Adrenal gland (tissue), 12 donors: ENCODE measurements around the gene L3MBTL3. TPM values are rescaled to one million over a fixed set of nuclear protein-coding genes. Genes with fewer than 3 reads are reported as not detected.

ENCODE experiments used
- DNase-seq, 7 donors: peaks; one replicate each; pipeline ENCODE4 v3.0.0-alpha.2; 2019 to 2020
- H3K27ac ChIP-seq, 5 donors: fragments of 200-600 bp; sonication (generic) in 4 of 5; 1 replicate in 3 of 5; 2 replicates in 2 of 5; pipeline versions ENCODE4 v1.5.1 to v1.8.0; 2016 to 2020; ENCODE audit warnings: mild to moderate bottlenecking in 1 of 5
- H3K27me3 ChIP-seq: fragments of 200-600 bp; 2 replicates; pipeline ENCODE4 v1.8.0; 2021
- H3K36me3 ChIP-seq, 2 donors: fragments of 200-600 bp; replicated peaks in 1 of 2; 1 replicate in 1 of 2; 2 replicates in 1 of 2; pipeline versions ENCODE4 v1.5.1 to v1.8.0; 2018 to 2022
- H3K4me1 ChIP-seq, 2 donors: fragments of 200-600 bp; replicated peaks in 1 of 2; 1 replicate in 1 of 2; 2 replicates in 1 of 2; pipeline versions ENCODE4 v1.5.1 to v1.8.0; 2018 to 2021
- H3K4me3 ChIP-seq, 4 donors: fragments of 200-600 bp; sonication (generic) in 3 of 4; one replicate each; pipeline ENCODE4 v1.5.1; 2016 to 2018
- H3K9me3 ChIP-seq, 3 donors: fragments of 200-600 bp; sonication (generic) in 1 of 3; replicated peaks in 1 of 3; 1 replicate in 2 of 3; 2 replicates in 1 of 3; pipeline versions ENCODE4 v1.5.1 to v1.8.0; 2016 to 2021
- CTCF ChIP-seq, 6 experiments: fragments of 450-650 bp in 4 of 6; fragments of 200-600 bp in 2 of 6; sonication (generic) in 1 of 6; IDR thresholded peaks; 1 replicate in 5 of 6; 2 replicates in 1 of 6; pipeline versions ENCODE4 v1.5.1 to v1.8.0; 2016 to 2021; ENCODE audit warnings: antibody characterized with exemption in 6 of 6, mild to moderate bottlenecking in 2 of 6, moderate library complexity in 1 of 6
- POLR2A ChIP-seq, 2 donors: fragments of 450-650 bp; IDR thresholded peaks; one replicate each; pipeline ENCODE4 v1.6.1; 2017; ENCODE audit warnings: antibody characterized with exemption in 2 of 2, mild to moderate bottlenecking in 2 of 2, moderate library complexity in 1 of 2
- whole genome bisulfite sequencing, 4 donors: extraction: QIAGEN DNeasy Blood & Tissue Kit in 2 of 4; methylation state at CpG; one replicate each; pipeline versions ENCODE4 v1.1.5 to v1.1.7; 2013 to 2017; 5-methylcytosine and 5-hydroxymethylcytosine counted together
- intact Hi-C, 2 donors: fragments of 100-400 bp; cut with DNase I; formaldehyde crosslinking; loops; one replicate each; pipeline versions ENCODE4 v1.14.1 to v1.15.0; 2022 to 2023
- polyA plus RNA-seq, 3 donors: library from polyadenylated mRNA; stranded (reverse); fragments of 200-250 nt in 2 of 3; fragments of 350-450 nt in 1 of 3; fragmentation: Illumina TruSeq in 1 of 3; extraction: RNeasy Lipid Tissue Mini Kit (QIAGEN cat#74804) in 1 of 3; gene quantifications; one replicate each; pipeline ENCODE4 v1.2.3, GENCODE V29; 2013 to 2014
- total RNA-seq, 9 donors: library from RNA; depleted of rRNA in 4 of 9; stranded (reverse); fragments of >200 nt in 4 of 9; fragments of 120-200 nt in 1 of 9; fragmentation: NEBNext Ultra II Directional in 1 of 9; extraction: Animal tissue kit (Norgen Biotek cat#: 25700) in 1 of 9; gene quantifications; one replicate each; pipeline versions ENCODE4 v1.1.0 to v1.2.4, GENCODE V29; 2013 to 2023
- donor health status: healthy with polysubstance abuse.
- donor health status: Bipolar disorder and iron deficiency.
- donor health status: DM: yes; HTN: yes; CAD: no.
- donor health status: DM: no; HTN: no; CAD: no.
- donor health status: DM: no; HTN: no; CAD: no.
- donor health status: DM: yes; HTN: yes; CAD: no.

The L3MBTL3 gene
- total and polyA plus RNA-seq, 12 donors = 7.2 to 32.5 (median 17.3) TPM

GRCh38 chr6:130076512-130076911 is 58.1 kb downstream of the L3MBTL3 start:
- H3K27ac ChIP-seq = no peak overlapping the region
- DNase-seq = no peak
- H3K9me3 ChIP-seq = no peaks in the 10 kb centered on the region
- H3K36me3 ChIP-seq = peaks cover 0 to 14% of the 10 kb centered on the region in 2 donors
- intact Hi-C loops = no loop called here
- H3K4me3 ChIP-seq = no peak overlapping the region
- WGBS, 4 donors = 37 to 85% (median 67%) methylated on average over 2 of the region's 2 CpGs
- TF ChIP-seq POLR2A (IDR thresholded peaks at IDR 0.05) = no peak
- peak in 3 of 6 experiments; percentile 7 to 28 (median 22) for TF ChIP-seq CTCF (IDR thresholded peaks at IDR 0.05)
- no peaks in the 10 kb centered on the region for H3K4me1 ChIP-seq
- H3K27me3 ChIP-seq = no peaks in the 10 kb centered on the region

- Histone ChIP-seq H3K27me3 (no peaks in the 10 kb centered on the region), H3K36me3 (no peaks in the 10 kb centered on the region), H3K27ac (no peak overlapping the region), H3K4me1 (no peaks in the 10 kb centered on the region), H3K4me3 (no peak overlapping the region), H3K9me3 (no peaks in the 10 kb centered on the region)
- TF ChIP-seq POLR2A (IDR thresholded peaks at IDR 0.05) (no peak), CTCF (IDR thresholded peaks at IDR 0.05) (no peak)
- intact Hi-C loops = no loop called here
- DNase-seq = no peak
Observed at GRCh38 chr6:130090796-130091195, 72.4 kb downstream of the L3MBTL3 start.

GRCh38 chr6:130093546-130093945 is 75.2 kb downstream of the L3MBTL3 start:
- WGBS, 4 donors = 74 to 90% (median 89%) methylated on average over 1 of the region's 1 CpG
- Histone ChIP-seq H3K27ac (no peak overlapping the region), H3K36me3 (no peaks in the 10 kb centered on the region), H3K4me1 (no peaks in the 10 kb centered on the region), H3K4me3 (no peak overlapping the region), H3K27me3 (no peaks in the 10 kb centered on the region), H3K9me3 (no peaks in the 10 kb centered on the region)
- no peak for DNase-seq
- intact Hi-C loops = no loop called here
- TF ChIP-seq CTCF (IDR thresholded peaks at IDR 0.05) (no peak), POLR2A (IDR thresholded peaks at IDR 0.05) (no peak)

- H3K27ac ChIP-seq = no peak overlapping the region
- no peaks in the 10 kb centered on the region for H3K4me1 ChIP-seq
- H3K36me3 ChIP-seq = no peaks in the 10 kb centered on the region
- no peak overlapping the region for H3K4me3 ChIP-seq
- no peaks in the 10 kb centered on the region for H3K9me3 ChIP-seq
- TF ChIP-seq POLR2A (IDR thresholded peaks at IDR 0.05) (no peak), CTCF (IDR thresholded peaks at IDR 0.05) (no peak)
- H3K27me3 ChIP-seq = no peaks in the 10 kb centered on the region
- intact Hi-C loops = no loop called here
- DNase-seq = no peak
- 74 to 81% (median 77%) methylated on average over 4 of the region's 4 CpGs for WGBS, 4 donors
Observed at GRCh38 chr6:130098317-130098716, 79.9 kb downstream of the L3MBTL3 start.
